T47D (cell line): ENCODE results near the gene ZNF208.
"Not testable (repeated sequence)": the region's sequence is repeated elsewhere in the genome, so short reads cannot be mapped to it uniquely, and the experiment has no call there.

ENCODE experiments used
- DNase-seq, 2 experiments: peaks; one replicate each; pipeline versions ENCODE4 v3.0.0 to v3.0.0-alpha.2; 2011 to 2012; ENCODE audit warnings: low read depth in 1 of 2, low spot score in 1 of 2
- JUND ChIP-seq: IDR thresholded peaks from 2 replicates; pipeline ENCODE4 v1.6.1; 2012; ENCODE audit warnings: low read depth
- in situ Hi-C: cut with HindIII; loops from 2 replicates; pipeline ENCODE4 v1.10.0; 2016; ENCODE audit warnings: low sequenced_read_pairs, low pct_unique_long_range_greater_than_20kb

ZNF208 gene

GRCh38 chr19:22010437-22011143 is at the start of gene ZNF208:
Gene ZNF208, minus strand, starts transcription at chr19:22010943. Its CDS starts 149 bp downstream, at chr19:22010794.
- in situ Hi-C loops, DNase-seq: not testable (repeated sequence)

GRCh38 chr19:22052644-22053013 is 41.9 kb upstream of the ZNF208 start:
- in situ Hi-C loops, result no loop called here

GRCh38 chr19:22041151-22041550 is 30.4 kb upstream of the ZNF208 start:
- in situ Hi-C loops, result not testable (repeated sequence)

More at GRCh38 chr19:22052644-22053013, 41.9 kb upstream of the ZNF208 start:
- DNase-seq, result no peak
- no peak for TF ChIP-seq JUND

GRCh38 chr19:22030680-22031079 is 19.9 kb upstream of the ZNF208 start:
- DNase-seq, result no peak
- TF ChIP-seq JUND, result no peak
- in situ Hi-C loops, result no loop called here

More at GRCh38 chr19:22041151-22041550, 30.4 kb upstream of the ZNF208 start:
- not testable (repeated sequence) for DNase-seq

- in situ Hi-C loops, result no loop called here
- no peak for DNase-seq
- TF ChIP-seq JUND, result no peak
Observed at GRCh38 chr19:22026687-22027086, 15.9 kb upstream of the ZNF208 start.

- DNase-seq, in situ Hi-C loops: not testable (repeated sequence)
Observed at GRCh38 chr19:22025539-22025938, 14.8 kb upstream of the ZNF208 start.

- in situ Hi-C loops, result no loop called here
- no peak for TF ChIP-seq JUND
- DNase-seq, result no peak
Observed at GRCh38 chr19:21970466-21970865, 40.3 kb downstream of the ZNF208 start.

GRCh38 chr19:21947775-21948174 is 63.0 kb downstream of the ZNF208 start:
- in situ Hi-C loops, result no loop called here
- TF ChIP-seq JUND, result no peak
- no peak for DNase-seq

GRCh38 chr19:21940684-21941083 is 70.1 kb downstream of the ZNF208 start:
- no peak for TF ChIP-seq JUND
- no peak for DNase-seq
- in situ Hi-C loops, result no loop called here

- TF ChIP-seq JUND, result no peak
- DNase-seq, result no peak
- in situ Hi-C loops, result no loop called here
Observed at GRCh38 chr19:21934593-21934992, 76.2 kb downstream of the ZNF208 start.

- no peak for TF ChIP-seq JUND
- in situ Hi-C loops, result no loop called here
- no peak for DNase-seq
Observed at GRCh38 chr19:21934131-21934530, 76.6 kb downstream of the ZNF208 start.

GRCh38 chr19:21922276-21922675 is 88.5 kb downstream of the ZNF208 start:
- no peak for TF ChIP-seq JUND
- no peak for DNase-seq
- in situ Hi-C loops, result no loop called here

GRCh38 chr19:21921691-21922180 is 89.0 kb downstream of the ZNF208 start:
- TF ChIP-seq JUND, result no peak
- in situ Hi-C loops, result no loop called here
- DNase-seq, result no peak

GRCh38 chr19:21915411-21915810 is 95.3 kb downstream of the ZNF208 start:
- in situ Hi-C loops, result no loop called here
- no peak for DNase-seq
- no peak for TF ChIP-seq JUND
